Activated CD4-positive, alpha-beta T cell treated with anti-CD3 and anti-CD28 coated beads, Interleukin-2, Interleukin-4, amounts not matched to agents 100 ng/mL and 50 ng/mL, durations not matched to agents 16 hours and 8 hours (primary cell): ENCODE data around the gene SMARCAD1.
"Not testable (repeated sequence)": the region's sequence is repeated elsewhere in the genome, so short reads cannot be mapped to it uniquely, and the experiment has no call there.

Experiments used
- DNase-seq: peaks from one replicate; pipeline ENCODE4 v3.0.0-alpha.2; 2020; ENCODE audit warnings: low spot score

The SMARCAD1 gene

GRCh38 chr4:94232519-94232918 is 24.9 kb downstream of the SMARCAD1 start:
- DNase-seq = no peak

GRCh38 chr4:94235825-94236224 is 28.2 kb downstream of the SMARCAD1 start:
- DNase-seq = no peak

- DNase-seq = no peak
Observed at GRCh38 chr4:94237271-94237670, 29.6 kb downstream of the SMARCAD1 start.

- no peak for DNase-seq
Observed at GRCh38 chr4:94238160-94238559, 30.5 kb downstream of the SMARCAD1 start.

- no peak for DNase-seq
Observed at GRCh38 chr4:94240384-94240783, 32.7 kb downstream of the SMARCAD1 start.

- DNase-seq = no peak
Observed at GRCh38 chr4:94244087-94244828, 36.6 kb downstream of the SMARCAD1 start.

GRCh38 chr4:94244829-94245185 is 37.1 kb downstream of the SMARCAD1 start:
- no peak for DNase-seq

- peak; percentile 15 for DNase-seq
Observed at GRCh38 chr4:94251094-94251493, 43.4 kb downstream of the SMARCAD1 start.

GRCh38 chr4:94253036-94253435 is 45.4 kb downstream of the SMARCAD1 start:
- DNase-seq = no peak

- DNase-seq = no peak
Observed at GRCh38 chr4:94256144-94256783, 48.6 kb downstream of the SMARCAD1 start.

- peak; percentile 11 for DNase-seq
Observed at GRCh38 chr4:94256828-94257227, 49.2 kb downstream of the SMARCAD1 start.

GRCh38 chr4:94262163-94263016 is 54.7 kb downstream of the SMARCAD1 start:
- DNase-seq = no peak

GRCh38 chr4:94267037-94267436 is 59.4 kb downstream of the SMARCAD1 start:
- no peak for DNase-seq

- no peak for DNase-seq
Observed at GRCh38 chr4:94271248-94271647, 63.6 kb downstream of the SMARCAD1 start.

- no peak for DNase-seq
Observed at GRCh38 chr4:94274912-94275311, 67.2 kb downstream of the SMARCAD1 start.

GRCh38 chr4:94276204-94276603 is 68.5 kb downstream of the SMARCAD1 start:
- DNase-seq = no peak

GRCh38 chr4:94277534-94277933 is 69.9 kb downstream of the SMARCAD1 start:
- no peak for DNase-seq

GRCh38 chr4:94278781-94279180 is 71.1 kb downstream of the SMARCAD1 start:
- DNase-seq = no peak

GRCh38 chr4:94284889-94285288 is 77.2 kb downstream of the SMARCAD1 start:
- DNase-seq = no peak

GRCh38 chr4:94285666-94286065 is 78.0 kb downstream of the SMARCAD1 start:
- no peak for DNase-seq

GRCh38 chr4:94290245-94290644 is 82.6 kb downstream of the SMARCAD1 start:
- DNase-seq = no peak

- not testable (repeated sequence) for DNase-seq
Observed at GRCh38 chr4:94293981-94294380, 86.3 kb downstream of the SMARCAD1 start.

GRCh38 chr4:94295473-94295872 is 87.8 kb downstream of the SMARCAD1 start:
- not testable (repeated sequence) for DNase-seq
